GM18520 (cell line): ENCODE data around the gene BEX1.
"Not testable (repeated sequence)": the region's sequence is repeated elsewhere in the genome, so short reads cannot be mapped to it uniquely, and the experiment has no call there.

ENCODE experiments used
- ATAC-seq: cut with Tn5 transposase; IDR thresholded peaks from one replicate; pipeline ENCODE4 v1.9.1; 2021; ENCODE audit not compliant: unreplicated experiment

BEX1 gene

GRCh38 chrX:103063918-103064434 is at the start of gene BEX1:
Gene BEX1, minus strand, starts transcription at chrX:103064171. Its CDS starts 897 bp downstream, at chrX:103063274.
- no peak for ATAC-seq

GRCh38 chrX:103109497-103109896 is 45.5 kb upstream of the BEX1 start:
- ATAC-seq = not testable (repeated sequence)

- no peak for ATAC-seq
Measured at GRCh38 chrX:103107836-103108235, 43.9 kb upstream of the BEX1 start.

GRCh38 chrX:103107227-103107737 is 43.3 kb upstream of the BEX1 start:
- ATAC-seq = not testable (repeated sequence)

- not testable (repeated sequence) for ATAC-seq
Measured at GRCh38 chrX:103104370-103104769, 40.4 kb upstream of the BEX1 start.

GRCh38 chrX:103103866-103104265 is 39.9 kb upstream of the BEX1 start:
- not testable (repeated sequence) for ATAC-seq

- ATAC-seq = no peak
Measured at GRCh38 chrX:103101299-103102042, 37.5 kb upstream of the BEX1 start.

- no peak for ATAC-seq
Measured at GRCh38 chrX:103100484-103100883, 36.5 kb upstream of the BEX1 start.

- no peak for ATAC-seq
Measured at GRCh38 chrX:103099691-103100090, 35.7 kb upstream of the BEX1 start.

- ATAC-seq = no peak
Measured at GRCh38 chrX:103098488-103098887, 34.5 kb upstream of the BEX1 start.

- no peak for ATAC-seq
Measured at GRCh38 chrX:103092942-103093341, 29.0 kb upstream of the BEX1 start, which contains the start of gene NXF3. Gene NXF3, minus strand, starts transcription at chrX:103093143. Its CDS starts 120 bp downstream, at chrX:103093023.

- ATAC-seq = no peak
Measured at GRCh38 chrX:103081051-103081450, 17.1 kb upstream of the BEX1 start.

- no peak for ATAC-seq
Measured at GRCh38 chrX:103073467-103073866, 9.5 kb upstream of the BEX1 start.

GRCh38 chrX:103066606-103067005 is 2.6 kb upstream of the BEX1 start:
- no peak for ATAC-seq

GRCh38 chrX:103063191-103063845 is 653 bp downstream of the BEX1 start:
- ATAC-seq = no peak

- no peak for ATAC-seq
Measured at GRCh38 chrX:103061486-103061885, 2.5 kb downstream of the BEX1 start.

GRCh38 chrX:103056902-103057301 is 7.1 kb downstream of the BEX1 start:
- no peak for ATAC-seq

GRCh38 chrX:103052625-103053024 is 11.3 kb downstream of the BEX1 start:
- no peak for ATAC-seq

GRCh38 chrX:103051260-103051789 is 12.6 kb downstream of the BEX1 start:
- ATAC-seq = no peak

GRCh38 chrX:103033371-103033770 is 30.6 kb downstream of the BEX1 start:
- ATAC-seq = not testable (repeated sequence)

GRCh38 chrX:103017542-103017941 is 46.4 kb downstream of the BEX1 start:
- ATAC-seq = no peak

- no peak for ATAC-seq
Measured at GRCh38 chrX:103012945-103013344, 51.0 kb downstream of the BEX1 start.
